ENCODE measurements around the gene STK11. TPM values are rescaled to one million over a fixed set of nuclear protein-coding genes. Genes with fewer than 3 reads are reported as not detected.

The STK11 gene
- total RNA-seq, 1 donor from 2014 or later = 61.6 TPM

DNA sequence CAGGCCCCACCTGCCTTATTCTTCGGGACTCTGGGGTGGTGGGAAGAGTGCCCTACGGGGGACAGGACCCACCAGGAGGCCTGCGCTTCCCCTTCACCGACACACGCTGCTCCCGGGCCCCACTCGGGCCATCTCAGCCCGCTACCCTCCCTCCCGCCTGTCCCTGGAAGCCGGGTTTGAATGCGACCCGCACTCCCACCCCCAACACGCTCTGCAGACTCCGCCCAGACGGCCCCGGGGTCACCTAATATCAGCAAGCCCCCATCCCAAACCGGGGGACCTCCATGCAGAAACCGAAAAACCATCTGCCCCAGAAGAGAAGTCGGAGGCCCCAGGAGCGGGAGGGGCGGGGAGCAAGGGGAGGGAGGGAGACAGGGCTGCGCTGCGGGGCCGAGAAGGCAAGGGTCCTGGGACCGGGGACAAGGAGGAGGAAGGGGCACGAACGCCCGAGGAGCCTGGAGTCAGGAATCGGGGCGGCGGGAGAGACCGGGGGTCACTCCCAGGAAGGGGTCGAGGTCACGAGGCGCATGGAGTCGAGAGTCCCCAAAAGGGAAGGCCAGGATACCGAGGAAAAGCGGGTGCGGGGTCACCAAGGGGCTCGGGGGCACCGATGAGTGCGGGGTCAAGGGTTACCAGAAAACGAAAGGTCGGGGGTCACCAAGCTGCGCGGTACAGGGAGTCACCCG lies 32.3 kb upstream of the STK11 start:
- no peak for FAIRE-seq
- H3K9ac ChIP-seq (ENCODE audit: low read length) = peak overlapping the region; percentile 91
- no peaks in the 10 kb centered on the region for H3K27me3 ChIP-seq (ENCODE audit: insufficient read depth, low read length)
- peak overlapping the region; percentile 91 for H3K4me3 Mint-ChIP-seq (ENCODE audit: unreplicated experiment)
- peaks cover 58% of the 10 kb centered on the region for H3K79me2 ChIP-seq (ENCODE audit: insufficient read depth, low read length)
- TF ChIP-seq, protein P1, sequence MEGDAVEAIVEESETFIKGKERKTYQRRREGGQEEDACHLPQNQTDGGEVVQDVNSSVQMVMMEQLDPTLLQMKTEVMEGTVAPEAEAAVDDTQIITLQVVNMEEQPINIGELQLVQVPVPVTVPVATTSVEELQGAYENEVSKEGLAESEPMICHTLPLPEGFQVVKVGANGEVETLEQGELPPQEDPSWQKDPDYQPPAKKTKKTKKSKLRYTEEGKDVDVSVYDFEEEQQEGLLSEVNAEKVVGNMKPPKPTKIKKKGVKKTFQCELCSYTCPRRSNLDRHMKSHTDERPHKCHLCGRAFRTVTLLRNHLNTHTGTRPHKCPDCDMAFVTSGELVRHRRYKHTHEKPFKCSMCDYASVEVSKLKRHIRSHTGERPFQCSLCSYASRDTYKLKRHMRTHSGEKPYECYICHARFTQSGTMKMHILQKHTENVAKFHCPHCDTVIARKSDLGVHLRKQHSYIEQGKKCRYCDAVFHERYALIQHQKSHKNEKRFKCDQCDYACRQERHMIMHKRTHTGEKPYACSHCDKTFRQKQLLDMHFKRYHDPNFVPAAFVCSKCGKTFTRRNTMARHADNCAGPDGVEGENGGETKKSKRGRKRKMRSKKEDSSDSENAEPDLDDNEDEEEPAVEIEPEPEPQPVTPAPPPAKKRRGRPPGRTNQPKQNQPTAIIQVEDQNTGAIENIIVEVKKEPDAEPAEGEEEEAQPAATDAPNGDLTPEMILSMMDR (IDR thresholded peaks at IDR 0.05; ENCODE audit: insufficient read depth, low read depth, low read length) = no peak
- no peak for TF ChIP-seq EZH2 (IDR thresholded peaks at IDR 0.05; ENCODE audit: insufficient read depth, low read length)
- H3K4me2 ChIP-seq (ENCODE audit: low read length) = peak overlapping the region; percentile 99
- H3K9me3 ChIP-seq (ENCODE audit: insufficient read depth, low read depth, low read length) = no peaks in the 10 kb centered on the region
- no peaks in the 10 kb centered on the region for H3K36me3 ChIP-seq (ENCODE audit: insufficient read depth, low read length)
- H3K4me1 Mint-ChIP-seq (ENCODE audit: low read depth, unreplicated experiment) = peaks cover 24% of the 10 kb centered on the region
- H3K4me3 ChIP-seq (ENCODE audit: insufficient read depth, low read depth, low read length) = peak overlapping the region; percentile 79
- H3K27ac Mint-ChIP-seq (ENCODE audit: unreplicated experiment) = peak overlapping the region; percentile 85
- H3K4me1 ChIP-seq (ENCODE audit: insufficient read depth, low read length) = peaks cover 54% of the 10 kb centered on the region
- no peak for DNase-seq (ENCODE audit: low read depth)
- H3K9me3 Mint-ChIP-seq (ENCODE audit: unreplicated experiment) = no peaks in the 10 kb centered on the region
- H4K20me1 ChIP-seq (ENCODE audit: insufficient read depth, low read length) = peaks cover 42% of the 10 kb centered on the region
- H3K36me3 Mint-ChIP-seq (ENCODE audit: low read depth, unreplicated experiment) = peaks cover 2% of the 10 kb centered on the region
- no peaks in the 10 kb centered on the region for H3K27me3 Mint-ChIP-seq (ENCODE audit: low read depth, unreplicated experiment)
- peak overlapping the region; percentile 43 for H3K27ac ChIP-seq (ENCODE audit: low read depth, low read length)
- no peak overlapping the region for H2AFZ ChIP-seq (ENCODE audit: low read depth, low read length)

DNA sequence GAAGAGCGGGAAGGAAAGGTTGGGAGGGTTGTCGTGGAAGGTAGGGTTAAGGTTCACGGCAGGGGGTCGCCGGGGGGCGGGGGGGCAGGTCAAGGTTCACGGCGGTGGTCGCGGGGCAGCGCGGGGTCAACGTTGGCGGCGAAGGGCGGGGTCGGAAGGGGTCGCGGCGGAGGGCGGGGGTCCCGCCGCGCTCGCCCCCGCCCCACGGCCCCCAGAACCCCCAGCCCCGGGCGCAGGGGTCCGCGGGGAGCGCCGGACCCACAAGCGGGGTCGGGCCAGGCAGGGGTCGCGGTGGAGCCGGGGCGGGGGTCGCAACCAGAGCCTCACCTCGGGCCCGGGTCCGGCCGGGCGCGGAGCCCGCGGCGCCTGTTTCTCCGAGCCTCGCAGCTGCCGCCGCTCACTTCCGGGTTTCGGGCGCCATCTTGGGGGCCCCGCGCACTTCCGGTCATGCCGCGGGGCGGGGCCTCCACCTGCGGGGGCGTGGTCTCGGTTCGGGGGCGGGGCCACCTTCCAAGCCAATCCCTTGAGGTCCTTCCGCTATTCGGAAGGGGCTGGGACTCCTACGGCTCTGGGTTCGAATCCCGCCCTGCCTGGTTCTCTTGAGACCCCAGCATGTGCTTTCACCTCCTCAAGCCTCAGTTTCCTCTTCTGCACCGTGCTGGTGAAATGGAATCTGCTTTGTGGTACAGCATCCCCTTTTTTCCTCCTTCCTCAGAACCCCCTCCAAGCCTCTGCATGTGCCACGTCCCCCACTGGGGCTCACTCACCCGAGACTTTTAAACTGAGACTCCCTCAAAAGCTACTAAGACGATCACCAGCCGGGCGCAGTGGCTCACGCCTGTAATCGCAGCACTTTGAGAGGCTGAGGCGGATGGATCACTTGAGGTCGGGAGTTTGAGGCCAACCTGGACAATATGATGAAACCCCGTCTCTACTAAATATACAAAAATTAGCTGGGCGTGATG lies 31.5 kb upstream of the STK11 start, which contains the start of gene SBNO2:
Gene SBNO2, minus strand, starts transcription at position 424 of the 965 bp plus-strand sequence. CDS start 19,992 bp downstream, outside the sequence.
- DNase-seq (ENCODE audit: low read depth) = peak; percentile 47
- Mint-ChIP-seq H3K9me3 (ENCODE audit: unreplicated experiment) (no peaks in the 10 kb centered on the region), H3K36me3 (ENCODE audit: low read depth, unreplicated experiment) (no peaks in the 10 kb centered on the region), H3K4me1 (ENCODE audit: low read depth, unreplicated experiment) (peaks cover 21% of the 10 kb centered on the region), H3K27ac (ENCODE audit: unreplicated experiment) (peak within 1 kb of the TSS; percentile 85), H3K4me3 (ENCODE audit: unreplicated experiment) (peak within 1 kb of the TSS; percentile 91), H3K27me3 (ENCODE audit: low read depth, unreplicated experiment) (no peaks in the 10 kb centered on the region)
- H3K4me3 ChIP-seq (ENCODE audit: insufficient read depth, low read depth, low read length) = peak within 1 kb of the TSS; percentile 79
- H3K9ac ChIP-seq (ENCODE audit: low read length) = peak within 1 kb of the TSS; percentile 91
- H3K4me2 ChIP-seq (ENCODE audit: low read length) = peak within 1 kb of the TSS; percentile 99
- no peaks in the 10 kb centered on the region for H3K9me3 ChIP-seq (ENCODE audit: insufficient read depth, low read depth, low read length)
- H3K36me3 ChIP-seq (ENCODE audit: insufficient read depth, low read length) = no peaks in the 10 kb centered on the region
- H3K27ac ChIP-seq (ENCODE audit: low read depth, low read length) = peak within 1 kb of the TSS; percentile 65
- H2AFZ ChIP-seq (ENCODE audit: low read depth, low read length) = no peak within 1 kb of the TSS
- H3K79me2 ChIP-seq (ENCODE audit: insufficient read depth, low read length) = peaks cover 49% of the 10 kb centered on the region
- H3K27me3 ChIP-seq (ENCODE audit: insufficient read depth, low read length) = no peaks in the 10 kb centered on the region
- H3K4me1 ChIP-seq (ENCODE audit: insufficient read depth, low read length) = peaks cover 45% of the 10 kb centered on the region
- FAIRE-seq = no peak
- H4K20me1 ChIP-seq (ENCODE audit: insufficient read depth, low read length) = peaks cover 34% of the 10 kb centered on the region
- TF ChIP-seq EZH2 (IDR thresholded peaks at IDR 0.05; ENCODE audit: insufficient read depth, low read length) = no peak
- TF ChIP-seq, protein P1 (IDR thresholded peaks at IDR 0.05; ENCODE audit: insufficient read depth, low read depth, low read length) = no peak
